ENCODE measurements around the gene ZC3H11A.
A peak's percentile ranks its signal among the peaks of the same experiment; 100 is the strongest.
"Not testable (repeated sequence)": the region's sequence is repeated elsewhere in the genome, so short reads cannot be mapped to it uniquely, and the experiment has no call there.

Gene ZC3H11A

DNA sequence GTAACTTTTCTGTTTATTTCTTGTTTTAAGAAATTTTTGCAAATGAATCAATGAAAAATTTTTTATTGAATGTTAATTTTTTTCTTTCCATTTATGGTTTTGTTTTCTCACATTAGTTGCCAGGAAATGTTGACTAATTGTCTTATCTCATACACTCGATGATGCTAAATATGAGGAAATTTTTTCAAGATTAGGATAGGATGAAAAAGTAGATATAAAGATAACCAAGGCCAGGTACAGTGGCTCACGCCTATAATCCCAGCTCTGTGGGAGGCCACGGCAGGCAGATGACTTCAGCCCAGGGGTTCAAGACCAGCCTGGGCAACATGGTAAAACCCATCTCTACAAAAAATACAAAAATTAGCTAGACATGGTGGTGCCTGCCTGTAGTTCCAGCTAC, 17.8 kb upstream of the ZC3H11A start:
- intact Hi-C loops (cut with DNase I), result no loop called here
- no peak for DNase-seq

DNA sequence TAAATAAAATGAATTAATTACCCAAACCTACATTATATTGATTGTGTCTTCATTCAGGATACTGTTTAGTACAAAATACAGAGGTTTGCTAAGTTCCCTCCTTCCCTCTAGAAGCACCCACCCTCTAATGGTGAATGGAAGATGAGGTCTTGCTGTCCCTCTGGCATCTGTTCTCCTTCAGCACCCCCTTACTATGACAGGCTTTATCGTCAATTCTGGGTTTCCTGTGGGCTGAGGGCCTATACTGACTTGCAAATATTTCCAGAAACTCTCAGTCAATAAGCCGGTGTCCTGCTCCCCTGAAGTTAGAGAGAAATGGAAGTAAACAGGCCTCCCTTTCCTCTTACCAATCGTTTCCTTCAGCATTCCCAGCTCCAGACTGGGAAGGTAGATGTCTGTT, 17.3 kb upstream of the ZC3H11A start:
- intact Hi-C loops (cut with DNase I), result no loop called here
- DNase-seq, result no peak

DNA sequence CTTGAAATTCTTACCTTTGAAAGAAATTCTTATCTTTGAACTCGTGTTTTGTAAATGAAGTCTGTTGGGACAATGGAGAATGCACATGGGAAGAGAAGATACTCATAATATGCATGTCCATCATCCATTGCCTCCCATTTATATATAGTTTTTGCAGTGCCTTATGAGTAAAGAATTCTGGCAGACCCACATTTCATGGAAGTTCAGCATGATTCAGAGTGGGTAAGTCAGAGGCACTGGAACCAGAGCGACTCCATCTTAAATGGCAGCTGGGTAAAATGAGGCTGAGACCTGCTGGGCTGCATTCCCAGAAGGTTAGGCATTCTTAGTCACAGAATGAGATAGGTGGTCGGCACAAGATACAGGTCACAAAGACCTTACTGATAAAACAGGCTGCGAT, 16.6 kb upstream of the ZC3H11A start:
- DNase-seq, result no peak
- intact Hi-C loops (cut with DNase I), result no loop called here

DNA sequence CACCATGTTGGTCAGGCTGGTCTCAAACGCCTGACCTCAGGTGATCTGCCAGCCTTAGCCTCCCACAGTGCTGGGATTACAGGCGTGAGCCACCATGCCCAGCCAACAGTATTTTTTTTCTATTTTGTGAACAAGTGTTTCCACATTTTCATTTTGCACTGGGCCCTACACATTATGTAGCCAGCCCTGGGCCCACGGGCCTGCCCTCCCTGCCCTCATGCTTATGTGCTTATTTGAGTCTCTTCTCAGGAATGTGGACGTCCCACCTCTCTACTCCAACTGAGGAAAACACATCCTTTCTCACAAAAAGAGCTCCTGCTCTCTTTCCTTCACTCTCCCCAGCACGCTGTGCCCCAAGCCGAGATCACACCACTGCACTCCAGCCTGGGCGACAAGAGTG, 13.5 kb upstream of the ZC3H11A start:
- DNase-seq, result no peak

DNA sequence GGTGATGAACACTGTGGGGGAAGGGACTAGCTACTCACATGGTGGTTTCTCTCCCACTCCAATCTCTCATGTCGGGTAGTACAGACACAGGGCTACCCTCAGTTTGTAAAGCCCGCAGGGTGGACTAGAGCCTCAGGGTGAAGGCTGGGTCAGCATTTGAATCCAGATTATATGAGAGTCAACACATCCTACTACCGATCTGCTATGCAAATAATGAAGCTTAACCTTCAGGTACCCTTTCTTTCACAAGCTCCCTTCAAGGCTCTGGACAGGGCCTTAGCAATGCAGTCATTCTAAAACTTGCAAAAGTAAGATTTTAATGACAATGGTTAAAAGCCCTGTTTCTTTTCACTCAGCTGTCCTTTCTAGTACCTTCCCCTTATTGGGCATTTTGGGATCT, 5.5 kb upstream of the ZC3H11A start:
- intact Hi-C loops (cut with DNase I), result loop anchor here (10.0 kb wide), 1 partner anchor 75 kb away; the partner anchor contains the start of gene SNRPE
- DNase-seq, result no peak

More for the DNA sequence above, 13.5 kb upstream of the ZC3H11A start:
- intact Hi-C loops (cut with DNase I), result no loop called here

DNA sequence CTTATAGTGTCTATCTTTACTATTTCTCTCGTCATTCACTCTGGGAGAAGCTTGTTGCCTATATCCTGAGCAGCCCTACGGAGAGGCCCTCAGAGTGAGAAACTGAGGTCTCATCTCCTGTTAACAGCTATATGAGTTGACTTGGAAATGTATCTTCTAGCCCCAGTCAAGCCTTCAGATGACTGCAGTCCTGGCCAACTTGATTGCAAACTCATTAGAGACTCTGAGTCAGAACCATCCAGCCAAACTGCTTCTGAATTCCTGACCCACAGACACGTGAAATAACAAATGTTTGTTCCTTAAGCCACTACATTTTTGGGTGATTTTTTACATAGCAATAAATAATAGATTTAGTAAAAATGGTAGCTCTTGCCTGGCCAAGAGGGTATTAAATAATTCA, 3.9 kb upstream of the ZC3H11A start:
- no peak for DNase-seq
- intact Hi-C loops (cut with DNase I), result loop anchor here (10.0 kb wide), 1 partner anchor 73 kb away; the partner anchor contains the start of gene SNRPE

DNA sequence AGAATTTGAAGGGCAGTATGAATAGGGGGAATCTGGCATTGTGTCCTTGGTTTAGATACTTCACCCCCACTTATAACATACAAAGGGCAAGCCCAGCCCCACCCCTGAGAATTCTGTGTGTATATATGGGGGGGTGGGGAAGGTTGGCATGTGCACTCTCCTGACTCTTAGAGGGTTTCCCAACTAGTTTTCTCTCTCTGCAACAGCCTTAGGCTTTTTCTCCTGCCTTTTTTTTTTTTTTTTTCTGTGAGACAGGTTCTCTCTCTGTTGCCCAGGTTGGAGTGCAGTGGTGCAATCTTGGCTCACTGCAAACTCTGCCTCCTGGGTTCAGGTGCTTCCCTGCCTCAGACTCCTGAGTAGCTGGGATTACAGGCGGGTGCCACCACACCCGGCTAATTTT, 2.9 kb upstream of the ZC3H11A start:
- intact Hi-C loops (cut with DNase I), result loop anchor here (10.0 kb wide), 1 partner anchor 72 kb away; the partner anchor contains the start of gene SNRPE
- DNase-seq, result no peak

DNA sequence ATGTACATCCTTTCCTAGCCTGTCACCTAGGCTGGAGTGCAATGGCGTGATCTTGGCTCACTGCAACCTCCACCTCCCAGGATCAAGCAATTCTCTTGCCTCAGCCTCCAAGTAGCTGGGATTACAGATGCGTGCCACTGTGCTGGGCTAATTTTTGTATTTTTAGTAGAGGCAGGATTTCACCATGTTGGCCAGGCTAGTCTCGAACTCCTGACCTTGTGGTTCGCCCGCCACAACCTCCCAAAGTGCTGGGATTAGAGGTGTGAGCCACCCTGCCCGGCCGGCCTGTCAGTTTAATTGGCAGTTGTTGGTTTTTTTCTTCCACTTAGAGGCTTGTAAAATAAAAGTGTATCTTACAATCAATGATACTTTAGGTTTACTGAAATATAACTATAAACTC, 1.9 kb upstream of the ZC3H11A start:
- DNase-seq, result not testable (repeated sequence)
- intact Hi-C loops (cut with DNase I), result loop anchor here (10.0 kb wide), 1 partner anchor 71 kb away; the partner anchor contains the start of gene SNRPE

DNA sequence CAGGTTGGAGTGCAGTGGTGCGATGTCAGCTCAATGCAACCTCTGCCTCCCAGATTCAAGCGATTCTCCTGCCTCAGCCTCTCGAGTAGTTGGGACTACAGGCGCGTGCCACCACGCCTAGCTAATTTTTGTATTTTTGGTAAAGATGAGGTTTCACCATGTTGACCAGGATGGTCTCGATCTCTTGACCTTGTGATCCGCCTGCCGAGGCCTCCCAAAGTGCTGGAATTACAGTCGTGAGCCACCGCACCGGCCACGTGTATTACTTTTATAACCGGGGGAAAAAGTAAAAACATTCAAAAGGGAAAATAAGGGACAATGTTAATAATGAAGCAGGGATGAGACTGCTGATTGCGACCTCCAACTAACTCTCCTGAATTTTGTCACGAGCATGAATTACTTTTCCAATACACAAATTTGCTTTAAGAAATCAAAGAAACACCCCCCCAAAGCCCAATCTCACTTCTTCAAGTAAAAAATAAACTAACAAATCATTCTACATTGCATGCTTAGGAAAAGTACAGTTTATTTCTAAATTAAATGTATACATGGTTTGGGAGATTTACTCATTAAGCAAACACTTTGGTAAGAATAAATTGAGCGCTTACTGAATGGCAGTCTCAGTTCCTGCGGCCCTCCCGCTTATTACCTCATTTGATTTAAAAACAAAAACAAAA, 521 bp upstream of the ZC3H11A start:
- intact Hi-C loops (cut with DNase I), result loop anchor here (10.0 kb wide), 1 partner anchor 70 kb away; the partner anchor contains the start of gene SNRPE
- peak in 1 of 42 donors; percentile 3 for DNase-seq

DNA sequence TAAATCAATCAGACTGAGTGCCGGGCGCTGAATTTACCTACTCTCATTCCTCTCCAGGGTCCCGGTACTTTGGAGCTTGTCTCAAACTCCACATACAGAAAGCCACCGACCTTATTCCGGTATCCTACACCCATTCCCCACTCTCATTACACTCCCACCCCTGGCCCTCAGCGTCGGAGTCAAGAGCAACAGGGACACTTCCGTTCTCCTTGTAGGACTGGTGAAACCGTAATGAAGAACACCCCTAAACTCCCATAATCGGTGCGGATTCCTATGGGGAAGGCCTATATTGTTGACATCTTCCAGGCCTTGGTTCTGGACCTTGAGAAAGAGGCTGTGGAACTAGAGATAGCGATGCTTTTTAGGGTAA, 798 bp downstream of the ZC3H11A start:
- DNase-seq, result peak in 6 of 42 donors; percentile 9 to 41 (median 16)
- intact Hi-C loops (cut with DNase I), result loop anchor here (10.0 kb wide), 1 partner anchor 69 kb away; the partner anchor contains the start of gene SNRPE

DNA sequence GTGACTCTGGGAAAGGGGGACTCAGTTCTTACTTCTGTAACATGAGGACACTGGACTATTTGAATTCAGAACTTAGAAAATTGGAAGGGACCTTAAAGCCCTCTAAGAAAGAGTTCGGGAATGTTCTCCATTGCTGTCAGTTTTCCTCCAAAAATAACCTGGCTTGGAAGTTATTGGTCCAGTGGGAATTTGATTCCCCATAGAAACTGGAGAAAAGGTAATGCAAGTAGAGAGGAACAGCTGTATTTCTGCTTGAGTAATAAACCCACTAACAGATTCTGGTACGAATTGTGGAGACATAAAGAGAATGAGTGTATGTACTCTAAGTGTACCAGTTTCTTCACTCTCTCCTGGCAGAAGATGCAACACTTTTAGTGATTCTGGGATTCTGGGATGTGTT, 1.8 kb downstream of the ZC3H11A start:
- intact Hi-C loops (cut with DNase I), result loop anchor here (10.0 kb wide), 1 partner anchor 68 kb away; the partner anchor contains the start of gene SNRPE

DNA sequence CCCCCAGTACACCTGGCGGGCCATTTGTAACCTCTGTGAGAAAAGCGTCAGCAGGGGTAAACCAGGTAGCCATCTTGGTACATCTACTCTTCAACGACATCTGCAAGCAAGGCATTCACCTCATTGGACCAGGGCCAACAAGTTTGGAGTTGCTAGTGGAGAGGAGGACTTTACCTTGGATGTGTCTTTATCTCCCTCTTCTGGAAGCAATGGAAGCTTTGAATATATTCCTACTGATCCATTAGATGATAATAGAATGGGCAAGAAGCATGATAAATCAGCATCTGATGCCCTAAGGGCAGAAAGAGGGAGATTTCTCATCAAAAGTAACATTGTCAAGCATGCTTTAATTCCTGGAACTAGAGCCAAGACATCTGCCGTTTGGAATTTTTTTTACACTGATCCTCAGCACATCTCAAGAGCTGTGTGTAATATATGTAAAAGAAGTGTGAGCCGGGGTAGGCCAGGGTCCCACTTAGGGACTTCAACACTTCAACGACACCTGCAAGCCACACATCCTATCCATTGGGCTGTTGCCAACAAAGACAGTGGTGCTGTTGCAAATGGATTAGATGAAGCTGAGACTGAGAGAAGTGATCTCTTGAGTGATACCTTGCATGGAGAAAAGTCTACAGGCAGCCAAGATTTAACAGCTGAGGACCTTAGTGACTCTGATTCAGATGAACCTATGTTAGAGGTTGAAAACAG, 2.7 kb downstream of the ZC3H11A start:
- intact Hi-C loops (cut with DNase I), result loop anchor here (10.0 kb wide), 1 partner anchor 67 kb away; the partner anchor contains the start of gene SNRPE
- DNase-seq, result peak in 1 of 42 donors; percentile 6

More for the DNA sequence above, 1.8 kb downstream of the ZC3H11A start:
- DNase-seq, result no peak

DNA sequence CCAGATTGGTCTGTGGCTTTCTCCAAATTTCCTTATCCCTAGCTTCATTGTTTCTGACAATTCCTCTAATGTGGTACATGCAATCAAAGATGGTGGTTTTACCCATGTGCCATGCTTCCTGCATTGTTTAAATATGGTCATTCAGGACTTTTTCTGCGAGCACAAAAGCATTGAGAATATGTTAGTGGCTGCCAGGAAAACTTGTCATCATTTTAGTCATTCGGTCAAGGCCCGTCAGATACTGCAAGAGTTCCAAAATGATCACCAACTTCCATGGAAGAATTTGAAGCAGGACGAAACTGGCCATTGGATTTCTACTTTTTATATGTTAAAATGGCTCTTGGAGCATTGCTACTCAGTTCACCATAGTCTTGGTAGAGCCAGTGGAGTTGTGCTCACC, 3.7 kb downstream of the ZC3H11A start:
- no peak for DNase-seq
- intact Hi-C loops (cut with DNase I), result loop anchor here (10.0 kb wide), 1 partner anchor 66 kb away; the partner anchor contains the start of gene SNRPE

DNA sequence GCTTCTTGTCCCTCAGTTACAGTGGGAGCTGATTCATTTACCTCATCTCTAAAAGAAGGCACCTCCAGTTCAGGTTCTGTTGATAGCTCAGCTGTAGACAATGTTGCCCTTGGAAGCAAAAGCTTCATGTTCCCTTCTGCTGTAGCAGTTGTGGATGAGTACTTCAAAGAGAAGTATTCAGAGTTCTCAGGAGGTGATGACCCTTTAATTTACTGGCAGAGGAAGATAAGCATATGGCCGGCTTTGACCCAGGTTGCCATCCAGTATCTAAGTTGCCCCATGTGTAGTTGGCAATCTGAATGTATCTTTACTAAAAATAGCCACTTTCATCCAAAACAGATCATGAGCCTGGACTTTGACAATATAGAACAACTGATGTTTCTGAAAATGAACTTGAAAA, 4.5 kb downstream of the ZC3H11A start:
- no peak for DNase-seq
- intact Hi-C loops (cut with DNase I), result loop anchor here (10.0 kb wide), 1 partner anchor 65 kb away; the partner anchor contains the start of gene SNRPE

DNA sequence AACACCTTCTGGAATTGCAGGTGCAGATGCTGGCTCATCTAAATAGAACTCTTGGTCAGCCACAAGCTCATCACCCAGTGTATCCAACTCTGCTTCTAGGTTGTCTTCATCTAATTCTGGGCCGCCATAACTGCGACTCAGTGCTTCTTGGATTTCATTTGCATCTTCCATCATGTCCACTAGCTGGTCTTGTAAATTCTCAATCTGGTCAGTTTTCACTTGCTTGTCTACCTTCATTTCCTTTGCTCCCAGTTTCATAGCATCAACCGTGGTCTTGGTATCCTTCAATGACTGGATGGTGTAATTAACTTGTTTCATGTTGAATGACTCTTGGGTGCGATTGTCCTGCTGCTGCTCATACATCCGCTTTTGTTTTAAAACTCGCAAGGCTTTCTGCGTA, 10.3 kb downstream of the ZC3H11A start:
- intact Hi-C loops (cut with DNase I), result no loop called here
- DNase-seq, result no peak

DNA sequence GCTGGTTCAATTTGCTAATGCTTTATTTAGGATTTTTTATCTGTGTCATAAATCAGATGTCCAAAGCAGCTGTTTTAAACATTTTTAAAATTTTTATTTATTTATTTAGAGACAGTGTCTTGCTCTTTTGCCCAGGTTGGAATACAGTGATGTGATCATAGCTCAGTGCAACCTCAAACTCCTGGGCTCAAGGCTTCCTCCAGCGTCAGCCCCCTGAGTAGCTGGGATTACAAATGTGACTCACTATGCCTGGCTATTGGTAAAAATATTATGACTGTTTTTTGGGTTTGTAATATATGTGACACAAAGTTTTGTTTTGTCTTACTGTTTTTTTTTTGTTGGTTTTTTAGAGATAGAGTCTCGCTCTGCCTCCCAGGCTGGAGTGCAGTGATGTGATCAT, 11.8 kb downstream of the ZC3H11A start:
- intact Hi-C loops (cut with DNase I), result no loop called here
- no peak for DNase-seq

DNA sequence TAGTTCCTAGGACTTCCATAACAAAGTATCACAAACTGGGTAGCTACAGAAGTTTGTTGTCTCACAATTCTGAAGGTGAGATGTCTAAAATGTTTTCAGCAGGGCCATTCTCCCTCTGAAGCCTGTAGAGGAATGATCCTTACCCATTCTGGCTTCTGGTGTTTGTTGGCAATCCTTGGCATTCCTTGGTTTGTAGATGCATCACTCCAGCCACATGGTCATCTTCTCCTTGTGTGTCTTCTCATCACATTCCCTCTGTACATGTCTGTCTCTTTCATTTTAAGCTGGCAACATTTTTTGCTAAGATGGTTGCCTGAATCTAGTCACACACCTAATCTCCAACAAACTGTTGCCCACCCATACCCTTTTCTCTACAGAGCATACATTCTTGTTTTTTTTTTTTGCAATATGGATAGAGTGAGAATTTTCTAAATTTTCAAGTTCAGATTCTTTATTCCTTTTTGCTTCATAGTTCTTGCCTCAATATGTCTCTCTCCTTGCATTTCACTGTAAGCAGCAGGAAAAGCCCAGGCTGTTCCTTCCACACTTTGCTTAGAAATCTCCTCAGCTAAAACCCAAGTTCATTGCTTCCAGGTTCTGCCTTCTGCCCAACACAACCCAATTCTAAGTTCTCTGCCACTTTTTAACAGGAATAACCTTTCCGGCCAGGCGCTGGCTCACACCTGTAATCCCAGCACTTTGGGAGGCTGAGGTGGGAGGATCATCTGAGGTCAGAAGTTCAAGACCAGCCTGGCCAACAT, 18.3 kb downstream of the ZC3H11A start:
- no peak for DNase-seq
- intact Hi-C loops (cut with DNase I), result no loop called here

DNA sequence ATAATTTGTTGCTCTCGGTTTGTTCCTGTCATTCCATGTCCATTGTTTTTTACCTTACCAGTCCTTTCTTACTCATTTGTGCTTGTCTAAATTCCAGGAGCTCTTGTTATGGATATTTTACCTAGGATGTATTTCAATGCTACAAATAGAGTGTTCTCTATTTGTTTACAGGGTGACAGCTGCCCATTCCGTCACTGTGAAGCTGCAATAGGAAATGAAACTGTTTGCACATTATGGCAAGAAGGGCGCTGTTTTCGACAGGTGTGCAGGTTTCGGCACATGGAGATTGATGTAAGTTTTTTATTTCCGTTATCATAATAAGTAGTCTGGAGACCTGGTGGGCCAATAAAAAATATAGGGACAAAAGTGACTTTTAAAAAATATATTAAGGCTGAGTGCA, 23.0 kb downstream of the ZC3H11A start:
- intact Hi-C loops (cut with DNase I), result no loop called here
- DNase-seq, result no peak

DNA sequence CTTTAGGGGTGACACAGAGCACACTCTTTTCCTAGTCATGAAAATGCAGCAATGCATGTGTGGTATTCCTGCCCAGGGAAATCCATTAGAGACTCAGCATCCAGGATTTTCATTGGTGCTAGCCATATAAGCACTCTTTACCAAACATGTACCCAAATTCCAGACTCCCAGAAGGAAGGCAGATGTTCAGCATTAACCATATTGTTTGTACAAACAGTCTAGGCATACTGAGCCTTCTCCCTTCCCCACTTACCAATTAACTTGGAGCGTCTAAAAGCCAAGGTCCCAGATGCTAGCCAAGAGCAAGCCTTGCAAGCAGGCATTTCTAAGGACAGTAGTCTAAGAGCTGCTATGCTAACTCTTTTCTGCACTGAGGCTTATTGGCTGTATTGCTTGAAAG, 27.9 kb downstream of the ZC3H11A start:
- intact Hi-C loops (cut with DNase I), result no loop called here
- no peak for DNase-seq

DNA sequence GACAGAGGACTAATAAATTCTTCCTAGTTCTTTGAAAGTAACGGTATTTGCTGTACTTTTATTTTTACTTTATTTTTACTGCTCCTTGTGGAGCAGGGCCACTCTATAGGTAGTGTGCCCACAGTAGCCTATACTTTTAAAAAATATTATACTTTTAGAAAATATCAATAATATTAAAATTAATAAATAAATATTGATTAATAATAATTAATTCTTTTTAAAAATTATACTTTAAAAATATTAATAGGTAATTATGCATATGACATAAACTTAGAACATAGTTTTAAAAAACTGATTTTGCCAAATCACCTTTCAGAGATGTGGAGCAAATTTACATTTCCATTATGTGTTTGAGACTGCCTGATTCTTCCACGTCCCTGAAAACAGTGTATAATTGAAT, 30.8 kb downstream of the ZC3H11A start:
- no peak for DNase-seq
- intact Hi-C loops (cut with DNase I), result no loop called here

All from head of caudate nucleus (tissue), 42 donors.